K562 (cell line): ENCODE data around the gene TUT4. TPM values are rescaled to one million over a fixed set of nuclear protein-coding genes. Genes with fewer than 3 reads are reported as not detected.
A peak's percentile ranks its signal among the peaks of the same experiment; 100 is the strongest.

ENCODE experiments used
- ATAC-seq: fragments of 200-7000 bp; cut with Tn5 transposase; 3 replicates; pipeline ENCODE4 v1.9.1; 2020; ENCODE audit warnings: moderate library complexity
- BruUV-seq: library from RNA; stranded (reverse); fragments of 400-500 nt; replicated peaks from 2 replicates; lab custom pipeline; 2021; lab: Mats Ljungman, UMichigan
- CTCF ChIA-PET: fragments of 300-600 bp; formaldehyde crosslinking; extraction: SDS; loops from one replicate; lab custom pipeline; 2021; ENCODE audit warnings: low intra/inter-chr PET ratio; lab: Yijun Ruan, JAX
- POLR2A ChIA-PET: fragments of 300-600, 350-650 bp; sonication (Branson Sonifier 250); formaldehyde crosslinking; extraction: SDS; loops from one replicate; lab custom pipeline; 2021; ENCODE audit warnings: antibody characterized with exemption, inconsistent platforms; lab: Yijun Ruan, JAX
- DNase-seq, 4 experiments: peaks; one replicate each; pipeline versions ENCODE4 v3.0.0 to v3.0.0-alpha.2; 2011 to 2018; ENCODE audit warnings: low spot score in 3 of 4, mixed read lengths in 3 of 4; ENCODE audit errors: extremely low read depth in 1 of 4
- FAIRE-seq: peaks from 2 replicates; lab custom pipeline; 2011; peaks lifted over from hg19 to GRCh38; lab: Jason Lieb, UNC
- H2AFZ ChIP-seq: 2 replicates; pipeline ENCODE4 v1.6.0; 2011; ENCODE audit warnings: low read depth, low read length, control low read depth, inconsistent platforms
- H3K27ac ChIP-seq: fragments of 200-600 bp; 3 replicates; pipeline ENCODE4 v1.8.0; 2011; ENCODE audit warnings: low read depth, mild to moderate bottlenecking, control low read depth, inconsistent platforms, low read length, moderate library complexity, mixed read lengths; ENCODE audit errors: extremely low read depth
- H3K27me3 ChIP-seq, 2 experiments: fragments of 300-600 bp in 1 of 2; 2 replicates in 1 of 2; 3 replicates in 1 of 2; pipeline versions ENCODE4 v1.6.0 to v1.8.0; 2011; ENCODE audit warnings: inconsistent platforms in 2 of 2, low read length in 2 of 2, mild to moderate bottlenecking in 1 of 2, mixed read lengths in 1 of 2, moderate library complexity in 1 of 2; ENCODE audit not compliant: control insufficient read depth in 2 of 2, insufficient read depth in 2 of 2
- H3K36me3 ChIP-seq: fragments of 300-600 bp; 3 replicates; pipeline ENCODE4 v1.8.0; 2011; ENCODE audit warnings: mild to moderate bottlenecking, low read length, inconsistent platforms; ENCODE audit not compliant: control insufficient read depth, insufficient read depth
- H3K4me1 ChIP-seq, 2 experiments: fragments of 200-600 bp in 1 of 2; replicated peaks in 1 of 2; 2 replicates in 1 of 2; 3 replicates in 1 of 2; pipeline versions ENCODE4 v1.5.1 to v1.8.0; 2011; ENCODE audit warnings: inconsistent platforms in 2 of 2, low read length in 2 of 2, mild to moderate bottlenecking in 1 of 2, mixed read lengths in 1 of 2, moderate library complexity in 1 of 2; ENCODE audit not compliant: control insufficient read depth in 2 of 2, insufficient read depth in 2 of 2
- H3K4me2 ChIP-seq: 2 replicates; pipeline ENCODE4 v1.6.1; 2011; ENCODE audit warnings: low read length, control low read depth, inconsistent platforms, mixed read lengths; ENCODE audit not compliant: insufficient read depth
- H3K4me3 ChIP-seq: fragments of 200-600 bp; sonication (generic), shearing (Covaris generic); 2 replicates; pipeline ENCODE4 v1.5.1; 2016; ENCODE audit warnings: control low read depth, inconsistent platforms
- H3K79me2 ChIP-seq: fragments of 200-600 bp; 3 replicates; pipeline ENCODE4 v1.8.0; 2011; ENCODE audit warnings: low read length, inconsistent platforms; ENCODE audit not compliant: control insufficient read depth, insufficient read depth
- H3K9ac ChIP-seq, 2 experiments: 2 replicates each; pipeline versions ENCODE4 v1.6.0 to v1.6.1; 2011; ENCODE audit warnings: low read depth in 2 of 2, low read length in 2 of 2, control low read depth in 1 of 2, inconsistent platforms in 1 of 2, mild to moderate bottlenecking in 1 of 2, mixed read lengths in 1 of 2; ENCODE audit not compliant: insufficient read depth in 1 of 2
- H3K9me1 ChIP-seq: one replicate; pipeline ENCODE4 v1.6.0; 2011; ENCODE audit warnings: inconsistent platforms, mild to moderate bottlenecking, low read length, moderate library complexity; ENCODE audit not compliant: control insufficient read depth, insufficient read depth
- H3K9me3 ChIP-seq: replicated peaks from 2 replicates; pipeline ENCODE4 v1.5.1; 2011; ENCODE audit warnings: low read depth, low read length, inconsistent platforms; ENCODE audit not compliant: control insufficient read depth, insufficient read depth
- H4K20me1 ChIP-seq: replicated peaks from 2 replicates; pipeline ENCODE4 v1.6.1; 2011; ENCODE audit warnings: low read length, inconsistent platforms, mixed read lengths; ENCODE audit not compliant: control insufficient read depth, insufficient read depth
- ATF3 ChIP-seq, 2 experiments: fragments of 450-650 bp in 1 of 2; sonication (generic) in 1 of 2; formaldehyde crosslinking in 1 of 2; IDR thresholded peaks in 1 of 2; conservative IDR thresholded peaks in 1 of 2; 2 replicates each; pipeline versions ENCODE4 v1.6.1 to v1.8.1; 2016 to 2023; ENCODE audit warnings: mild to moderate bottlenecking in 2 of 2, moderate library complexity in 2 of 2, inconsistent platforms in 1 of 2, missing genetic modification reagents in 1 of 2
- CBFA2T3 ChIP-seq: fragments of 450-650 bp; IDR thresholded peaks from 2 replicates; pipeline ENCODE4 v1.6.1; 2017
- CTBP1 ChIP-seq: fragments of 450-650 bp; IDR thresholded peaks from 2 replicates; pipeline ENCODE4 v1.6.1; 2016; ENCODE audit warnings: borderline replicate concordance
- FOSL1 ChIP-seq: fragments of 200-800 bp; sonication (Bioruptor generic); conservative IDR thresholded peaks from 2 replicates; pipeline ENCODE4 v1.6.1; 2016; ENCODE audit warnings: missing genetic modification characterization, missing compliant biosample characterization
- JUND ChIP-seq, 2 experiments: IDR thresholded peaks; 2 replicates in 1 of 2; 3 replicates in 1 of 2; pipeline ENCODE4 v1.6.1; 2011; ENCODE audit warnings: borderline replicate concordance in 2 of 2, low read depth in 2 of 2, low read length in 2 of 2, improper control_type of control experiment in 1 of 2, missing biosample characterization in 1 of 2, missing genetic modification characterization in 1 of 2, missing genetic modification reagents in 1 of 2
- KDM5B ChIP-seq: fragments of 200-600 bp; sonication (generic); IDR thresholded peaks from 2 replicates; pipeline ENCODE4 v1.6.1; 2012; ENCODE audit warnings: low read depth, mild to moderate bottlenecking, moderate library complexity, low read length, control low read depth, inconsistent platforms; ENCODE audit not compliant: insufficient replicate concordance
- MCM2 ChIP-seq: fragments of 450-650 bp; IDR thresholded peaks from 2 replicates; pipeline ENCODE4 v1.6.1; 2017; ENCODE audit warnings: low read depth, mild to moderate bottlenecking
- PML ChIP-seq: IDR thresholded peaks from 2 replicates; pipeline ENCODE4 v1.6.1; 2012; ENCODE audit warnings: low read length, inconsistent platforms
- RCOR1 ChIP-seq, 2 experiments: IDR thresholded peaks; 2 replicates each; pipeline ENCODE4 v1.6.1; 2012; ENCODE audit warnings: low read depth in 2 of 2, low read length in 2 of 2, borderline replicate concordance in 1 of 2, improper control_type of control experiment in 1 of 2
- TEAD4 ChIP-seq, 2 experiments: sonication (generic) in 1 of 2; formaldehyde crosslinking in 1 of 2; IDR thresholded peaks; 2 replicates each; pipeline versions ENCODE4 v1.6.1 to v1.8.0; 2012 to 2022; ENCODE audit warnings: borderline replicate concordance in 1 of 2, inconsistent platforms in 1 of 2, low read length in 1 of 2, mild to moderate bottlenecking in 1 of 2, missing genetic modification reagents in 1 of 2
- ZNF121 ChIP-seq: sonication (generic); formaldehyde crosslinking; conservative IDR thresholded peaks from 2 replicates; pipeline ENCODE4 v1.8.0; 2022; ENCODE audit warnings: missing genetic modification reagents
- WGBS: fragments of 100-300 bp; shearing (Covaris generic); methylation state at CpG from one replicate; pipeline ENCODE4 v1.1.6; 2016; ENCODE audit warnings: low coverage, mixed read lengths; ENCODE audit not compliant: insufficient coverage; ENCODE audit errors: missing lambda C conversion rate; 5-methylcytosine and 5-hydroxymethylcytosine counted together
- in situ Hi-C: fragments of 300-500 bp; cut with MboI; formaldehyde crosslinking; loops from 4 replicates; pipeline ENCODE4 v1.15.0; 2018; ENCODE audit warnings: inconsistent platforms, mixed read lengths
- intact Hi-C: fragments of 100-400 bp; cut with micrococcal nuclease; formaldehyde crosslinking; loops from 2 replicates; pipeline ENCODE4 v1.14.2; 2022
- polyA plus RNA-seq, 8 experiments: library from polyadenylated mRNA; depleted of rRNA in 4 of 8; stranded (reverse) in 5 of 8; unstranded in 3 of 8; fragments of >200 nt; fragmentation: Nextera tagmentation in 2 of 8; fragmentation: Illumina TruSeq in 1 of 8; extraction: Ambion mirVana in 2 of 8; extraction: Trizol in 1 of 8; gene quantifications; 2 replicates each; pipeline versions ENCODE4 v1.2.1 to v1.2.3, GENCODE V29; 2011 to 2014; ENCODE audit warnings: inconsistent platforms in 1 of 8, missing spikeins in 1 of 8
- total RNA-seq, 7 experiments: library from RNA; depleted of rRNA in 6 of 7; stranded (reverse); fragments of >200 nt in 6 of 7; fragmentation: Illumina TruSeq in 2 of 7; extraction: Trizol in 2 of 7; gene quantifications; 2 replicates each; pipeline versions ENCODE4 v1.2.1 to v1.2.3, GENCODE V29; 2011 to 2021; ENCODE audit warnings: low replicate concordance in 1 of 7
- TF ChIP-seq, protein P1 (sequence below): fragments of 450-650 bp; IDR thresholded peaks from 2 replicates; pipeline ENCODE4 v1.6.1; 2017; ENCODE audit warnings: antibody characterized with exemption, mild to moderate bottlenecking

Gene TUT4
- total and polyA plus RNA-seq, 9 of the 15 experiments (the other 6 are each of a cell fraction or from before 2014, with no cell fraction given), result 15.8 to 53.5 (median 36.7) TPM

DNA sequence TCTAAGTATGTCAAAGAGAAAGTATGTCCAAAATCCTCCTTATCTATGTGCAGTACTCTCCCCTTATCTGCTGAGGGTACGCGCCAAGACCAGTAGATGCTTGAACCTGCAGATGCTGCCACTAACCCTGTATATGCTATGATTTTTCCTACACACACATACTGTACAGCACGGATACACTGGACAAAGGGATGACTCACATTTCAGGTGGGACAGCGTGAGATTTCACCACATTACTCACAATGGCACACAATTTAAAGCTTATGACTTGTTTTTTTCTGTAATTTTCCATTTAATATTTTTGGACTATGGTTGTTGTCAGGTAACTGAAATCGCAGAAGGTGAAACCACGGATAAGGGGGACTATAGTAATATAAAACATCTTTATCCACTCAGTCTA is 152.8 kb downstream of the TUT4 start:
- H3K9me3 ChIP-seq, result no peaks in the 10 kb centered on the region
- H3K27me3 ChIP-seq, result no peaks in the 10 kb centered on the region
- H2AFZ ChIP-seq, result no peak overlapping the region
- FAIRE-seq (no peak), ATAC-seq (no peak), DNase-seq (no peak)
- intact Hi-C loops, result loop anchor here (5.0 kb wide), 3 partner anchors 167 to 282 kb away; no protein-coding TSS in a partner anchor
- no peak overlapping the region for H3K9ac ChIP-seq
- 79% methylated on average over 6 of the region's 6 CpGs for WGBS
- peaks cover 89% of the 10 kb centered on the region for H3K79me2 ChIP-seq
- CTCF ChIA-PET, result no interaction called here
- BruUV-seq, result no TSS peak
- peaks cover 3% of the 10 kb centered on the region for H3K9me1 ChIP-seq
- no peak overlapping the region for H3K4me2 ChIP-seq
- TF ChIP-seq TEAD4 (IDR thresholded peaks at IDR 0.05; ENCODE audit: low read length) (peak; percentile 15; the same call in 1 of the 2 replicates), TEAD4 (CRISPR knock-in tag; IDR thresholded peaks at IDR 0.05; ENCODE audit: borderline replicate concordance) (no peak), JUND (IDR thresholded peaks at IDR 0.05; ENCODE audit: borderline replicate concordance, low read depth, low read length) (0 out of 2 replicates have a peak, but pooled peaks have one; percentile 14), JUND (tag; IDR thresholded peaks at IDR 0.05; ENCODE audit: borderline replicate concordance, low read depth, low read length) (no peak), PML (peak; percentile 42; the same call in 1 of the 2 replicates), CBFA2T3 (peak; percentile 14; the same call in 1 of the 2 replicates), ATF3 (IDR thresholded peaks at IDR 0.05) (peak; percentile 50), ATF3 (CRISPR knock-in tag; conservative IDR thresholded peaks at IDR 0.05) (no peak), FOSL1 (peak; percentile 31; the same call in 1 of the 2 replicates), RCOR1 (IDR thresholded peaks at IDR 0.05; ENCODE audit: borderline replicate concordance in 1 of 2, low read depth in 2 of 2, low read length in 2 of 2) (peak in 1 of 2 experiments; percentile 27; a peak in 1 of 4 replicates), KDM5B (no peak), MCM2 (no peak), ZNF121 (CRISPR knock-in tag) (no peak), CTBP1 (peak; percentile 26; the same call in 1 of the 2 replicates)
- TF ChIP-seq, protein P1, sequence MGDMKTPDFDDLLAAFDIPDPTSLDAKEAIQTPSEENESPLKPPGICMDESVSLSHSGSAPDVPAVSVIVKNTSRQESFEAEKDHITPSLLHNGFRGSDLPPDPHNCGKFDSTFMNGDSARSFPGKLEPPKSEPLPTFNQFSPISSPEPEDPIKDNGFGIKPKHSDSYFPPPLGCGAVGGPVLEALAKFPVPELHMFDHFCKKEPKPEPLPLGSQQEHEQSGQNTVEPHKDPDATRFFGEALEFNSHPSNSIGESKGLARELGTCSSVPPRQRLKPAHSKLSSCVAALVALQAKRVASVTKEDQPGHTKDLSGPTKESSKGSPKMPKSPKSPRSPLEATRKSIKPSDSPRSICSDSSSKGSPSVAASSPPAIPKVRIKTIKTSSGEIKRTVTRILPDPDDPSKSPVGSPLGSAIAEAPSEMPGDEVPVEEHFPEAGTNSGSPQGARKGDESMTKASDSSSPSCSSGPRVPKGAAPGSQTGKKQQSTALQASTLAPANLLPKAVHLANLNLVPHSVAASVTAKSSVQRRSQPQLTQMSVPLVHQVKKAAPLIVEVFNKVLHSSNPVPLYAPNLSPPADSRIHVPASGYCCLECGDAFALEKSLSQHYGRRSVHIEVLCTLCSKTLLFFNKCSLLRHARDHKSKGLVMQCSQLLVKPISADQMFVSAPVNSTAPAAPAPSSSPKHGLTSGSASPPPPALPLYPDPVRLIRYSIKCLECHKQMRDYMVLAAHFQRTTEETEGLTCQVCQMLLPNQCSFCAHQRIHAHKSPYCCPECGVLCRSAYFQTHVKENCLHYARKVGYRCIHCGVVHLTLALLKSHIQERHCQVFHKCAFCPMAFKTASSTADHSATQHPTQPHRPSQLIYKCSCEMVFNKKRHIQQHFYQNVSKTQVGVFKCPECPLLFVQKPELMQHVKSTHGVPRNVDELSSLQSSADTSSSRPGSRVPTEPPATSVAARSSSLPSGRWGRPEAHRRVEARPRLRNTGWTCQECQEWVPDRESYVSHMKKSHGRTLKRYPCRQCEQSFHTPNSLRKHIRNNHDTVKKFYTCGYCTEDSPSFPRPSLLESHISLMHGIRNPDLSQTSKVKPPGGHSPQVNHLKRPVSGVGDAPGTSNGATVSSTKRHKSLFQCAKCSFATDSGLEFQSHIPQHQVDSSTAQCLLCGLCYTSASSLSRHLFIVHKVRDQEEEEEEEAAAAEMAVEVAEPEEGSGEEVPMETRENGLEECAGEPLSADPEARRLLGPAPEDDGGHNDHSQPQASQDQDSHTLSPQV, result 0 out of 2 replicates have a peak, but pooled peaks have one; percentile 36
- peaks cover 8 to 24% of the 10 kb centered on the region in 2 experiments; a peak in 4 of 5 replicates for H3K4me1 ChIP-seq
- POLR2A ChIA-PET, result interaction anchor here (0.6 to 1.9 kb wide), 4 partner anchors 9 to 269 kb away, joined by 3 to 9 read pairs (median 4); no protein-coding TSS in a partner anchor
- no peak overlapping the region for H3K4me3 ChIP-seq
- peak overlapping the region; percentile 10; the same call in 1 of the 3 replicates for H3K27ac ChIP-seq
- in situ Hi-C loops, result loop anchor here (10.0 kb wide), 1 partner anchor 285 kb away; no protein-coding TSS in a partner anchor
- peaks cover 77% of the 10 kb centered on the region for H3K36me3 ChIP-seq
- H4K20me1 ChIP-seq, result peaks cover 16% of the 10 kb centered on the region
